A549 (cell line): ENCODE results near the gene SHC4. TPM values are rescaled to one million over a fixed set of nuclear protein-coding genes. Genes with fewer than 3 reads are reported as not detected.

ENCODE experiments used
- ATAC-seq, 2 experiments: fragments of 200-7000 bp in 1 of 2; fragments of >200 bp in 1 of 2; cut with Nextera tagmentation in 1 of 2; cut with Tn5 transposase in 1 of 2; 3 replicates each; pipeline versions ENCODE4 v1.8.0 to v1.9.1; 2018 to 2020; ENCODE audit warnings: mild to moderate bottlenecking in 1 of 2, moderate library complexity in 1 of 2
- CTCF ChIA-PET: fragments of 300-600 bp; sonication (Branson Sonifier 250); formaldehyde crosslinking; extraction: SDS; loops from one replicate; lab custom pipeline; 2021; ENCODE audit warnings: antibody characterized with exemption, inconsistent platforms; lab: Yijun Ruan, JAX
- POLR2A ChIA-PET: fragments of 350-600 bp; formaldehyde crosslinking; extraction: SDS; loops from one replicate; lab custom pipeline; 2021; ENCODE audit warnings: antibody characterized with exemption, inconsistent platforms; lab: Yijun Ruan, JAX
- DNase-seq, 2 experiments: peaks; one replicate each; pipeline versions ENCODE4 v3.0.0 to v3.0.0-alpha.2; 2011 to 2016; ENCODE audit warnings: low read depth in 1 of 2, low spot score in 1 of 2
- FAIRE-seq: peaks from 2 replicates; lab custom pipeline; 2011; peaks lifted over from hg19 to GRCh38; lab: Jason Lieb, UNC
- H3K27ac ChIP-seq, 2 experiments: fragments of >200 bp; sonication (Bioruptor Twin); formaldehyde crosslinking; 3 replicates each; pipeline ENCODE4 v1.5.1; 2016 to 2017
- H3K4me1 ChIP-seq: fragments of >200 bp; sonication (Bioruptor Twin); formaldehyde crosslinking; 3 replicates; pipeline ENCODE4 v1.6.1; 2016
- H3K4me2 ChIP-seq: fragments of >200 bp; sonication (Bioruptor Twin); formaldehyde crosslinking; 3 replicates; pipeline ENCODE4 v1.6.1; 2016
- H3K4me3 ChIP-seq: fragments of >200 bp; sonication (Bioruptor Twin); formaldehyde crosslinking; 3 replicates; pipeline ENCODE4 v1.5.1; 2016
- H3K9me3 ChIP-seq: fragments of >200 bp; sonication (Bioruptor Twin); formaldehyde crosslinking; 3 replicates; pipeline ENCODE4 v1.6.1; 2016
- ATOH8 ChIP-seq: fragments of 250-450 bp; sonication (Bioruptor Pico); IDR thresholded peaks from 2 replicates; pipeline ENCODE4 v1.5.0; 2020; ENCODE audit warnings: low read depth, mild to moderate bottlenecking, moderate library complexity
- BCL3 ChIP-seq: fragments of >200 bp; sonication (Bioruptor Twin); formaldehyde crosslinking; IDR thresholded peaks from 3 replicates; pipeline ENCODE4 v1.6.1; 2016
- CTCF ChIP-seq: fragments of >200 bp; sonication (Bioruptor Twin); formaldehyde crosslinking; IDR thresholded peaks from 3 replicates; pipeline ENCODE4 v1.5.1; 2016
- ESRRA ChIP-seq: fragments of 150-350 bp; IDR thresholded peaks from 2 replicates; pipeline ENCODE4 v1.6.1; 2014; ENCODE audit warnings: mild to moderate bottlenecking, low read length, borderline replicate concordance
- FOSB ChIP-seq: fragments of 250-450 bp; sonication (Bioruptor Pico); IDR thresholded peaks from 2 replicates; pipeline ENCODE4 v1.5.0; 2020; ENCODE audit warnings: mild to moderate bottlenecking, moderate library complexity
- HOXB13 ChIP-seq: fragments of 250-450 bp; sonication (Bioruptor Pico); IDR thresholded peaks from 2 replicates; pipeline ENCODE4 v1.5.0; 2020; ENCODE audit warnings: low read depth, mild to moderate bottlenecking, moderate library complexity
- HOXB5 ChIP-seq: fragments of 250-450 bp; sonication (Bioruptor Pico); IDR thresholded peaks from 2 replicates; pipeline ENCODE4 v1.5.0; 2020; ENCODE audit warnings: mild to moderate bottlenecking, moderate library complexity
- MAFK ChIP-seq: fragments of 450-650 bp; IDR thresholded peaks from 2 replicates; pipeline ENCODE4 v1.6.1; 2014; ENCODE audit not compliant: partially characterized antibody
- MAZ ChIP-seq: fragments of 150-350 bp; IDR thresholded peaks from 2 replicates; pipeline ENCODE4 v1.6.1; 2014; ENCODE audit warnings: antibody characterized with exemption, low read depth, low read length, borderline replicate concordance
- PBX3 ChIP-seq: IDR thresholded peaks from 2 replicates; pipeline ENCODE4 v1.6.1; 2012
- PHF8 ChIP-seq: fragments of 200-600 bp; sonication (generic); IDR thresholded peaks from 2 replicates; pipeline ENCODE4 v1.6.1; 2016; ENCODE audit warnings: low read depth, mild to moderate bottlenecking, antibody characterized with exemption, moderate library complexity, borderline replicate concordance
- POLR2AphosphoS2 ChIP-seq: conservative IDR thresholded peaks from 2 replicates; pipeline ENCODE4 v1.6.1; 2012; ENCODE audit warnings: low read length, improper control_type of control experiment, inconsistent platforms
- RAD21 ChIP-seq, 2 experiments: fragments of >200 bp in 1 of 2; sonication (Bioruptor Twin) in 1 of 2; formaldehyde crosslinking in 1 of 2; IDR thresholded peaks in 1 of 2; conservative IDR thresholded peaks in 1 of 2; 2 replicates in 1 of 2; 3 replicates in 1 of 2; pipeline ENCODE4 v1.6.1; 2012 to 2018; ENCODE audit warnings: inconsistent platforms in 1 of 2
- RCOR1 ChIP-seq: fragments of 150-350 bp; IDR thresholded peaks from 2 replicates; pipeline ENCODE4 v1.6.1; 2014; ENCODE audit warnings: antibody characterized with exemption, low read length, low read depth
- REST ChIP-seq: fragments of 200-600 bp; sonication (generic); IDR thresholded peaks from 2 replicates; pipeline ENCODE4 v1.6.1; 2016; ENCODE audit warnings: antibody characterized with exemption, mild to moderate bottlenecking, moderate library complexity
- RFX5 ChIP-seq: fragments of 450-650 bp; IDR thresholded peaks from 2 replicates; pipeline ENCODE4 v1.7.1; 2014; ENCODE audit warnings: antibody characterized with exemption, mild to moderate bottlenecking, moderate library complexity
- TFCP2L1 ChIP-seq: fragments of 250-450 bp; sonication (Bioruptor Pico); IDR thresholded peaks from 2 replicates; pipeline ENCODE4 v1.5.0; 2021; ENCODE audit warnings: mild to moderate bottlenecking
- TP53 ChIP-seq: fragments of 250-450 bp; sonication (Bioruptor Pico); IDR thresholded peaks from 2 replicates; pipeline ENCODE4 v1.5.0; 2021; ENCODE audit warnings: mild to moderate bottlenecking, moderate library complexity
- ZSCAN20 ChIP-seq: fragments of 250-450 bp; sonication (Bioruptor Pico); IDR thresholded peaks from 2 replicates; pipeline ENCODE4 v1.8.0; 2022; ENCODE audit warnings: mild to moderate bottlenecking, moderate library complexity
- WGBS: methylation state at CpG from one replicate; pipeline ENCODE4 v1.1.6; 2017; ENCODE audit errors: missing lambda C conversion rate; 5-methylcytosine and 5-hydroxymethylcytosine counted together
- polyA plus RNA-seq, 4 experiments: library from polyadenylated mRNA; depleted of rRNA in 3 of 4; stranded (reverse); fragments of >200 nt; fragmentation: RNase III in 1 of 4; extraction: RNeasy Plus Mini Kit Qiagen cat#74134 plus additional on column Dnase treatment in 1 of 4; gene quantifications; 2 replicates in 3 of 4; 3 replicates in 1 of 4; pipeline ENCODE4 v1.2.3, GENCODE V29; 2011 to 2017
- TF ChIP-seq, protein P1 (sequence below): fragments of 450-650 bp; IDR thresholded peaks from 2 replicates; pipeline ENCODE4 v1.6.1; 2014; ENCODE audit warnings: antibody characterized with exemption

Gene SHC4
- polyA plus RNA-seq, 2 of the 4 experiments (the other 2 are of a cell fraction) = 0.08 to 0.16 TPM

GRCh38 chr15:48861813-48862431, 101.8 kb downstream of the SHC4 start (continued):
- peak; percentile 78 for TF ChIP-seq CTCF
- TF ChIP-seq ZSCAN20 = no peak
- no peak for TF ChIP-seq POLR2AphosphoS2
- no peak for TF ChIP-seq RCOR1
- no peak for TF ChIP-seq HOXB5 (CRISPR knock-in tag)
- TF ChIP-seq PBX3 = no peak
- TF ChIP-seq, all 56 proteins: peak for 3

- H3K27ac ChIP-seq = no peak overlapping the region
- ATAC-seq (no peak), FAIRE-seq (no peak), DNase-seq (no peak)
- no peaks in the 10 kb centered on the region for H3K9me3 ChIP-seq
- no peak overlapping the region for H3K4me2 ChIP-seq
- ChIA-PET CTCF (interaction anchor here (0.9 to 11.2 kb wide), 7 partner anchors 58 to 1144 kb away, joined by 3 to 144 read pairs (median 3); partner anchors contain the start of gene SHC4), POLR2A (no interaction called here)
- H3K4me3 ChIP-seq = no peak overlapping the region
- TF ChIP-seq RAD21 (conservative IDR thresholded peaks at IDR 0.05 in 1 of 2, IDR thresholded peaks at IDR 0.05 in 1 of 2) (no peak), TFCP2L1 (CRISPR knock-in tag) (no peak), HOXB13 (CRISPR knock-in tag) (no peak), ATOH8 (no peak), ESRRA (no peak), TP53 (CRISPR knock-in tag) (no peak), MAFK (no peak), MAZ (no peak), RCOR1 (no peak), PHF8 (no peak), FOSB (CRISPR knock-in tag) (no peak), REST (no peak), RFX5 (no peak), BCL3 (no peak), CTCF (no peak)
- TF ChIP-seq, protein P1, sequence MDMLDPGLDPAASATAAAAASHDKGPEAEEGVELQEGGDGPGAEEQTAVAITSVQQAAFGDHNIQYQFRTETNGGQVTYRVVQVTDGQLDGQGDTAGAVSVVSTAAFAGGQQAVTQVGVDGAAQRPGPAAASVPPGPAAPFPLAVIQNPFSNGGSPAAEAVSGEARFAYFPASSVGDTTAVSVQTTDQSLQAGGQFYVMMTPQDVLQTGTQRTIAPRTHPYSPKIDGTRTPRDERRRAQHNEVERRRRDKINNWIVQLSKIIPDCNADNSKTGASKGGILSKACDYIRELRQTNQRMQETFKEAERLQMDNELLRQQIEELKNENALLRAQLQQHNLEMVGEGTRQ = no peak
- peaks cover 4% of the 10 kb centered on the region; the same call in 1 of the 3 replicates for H3K4me1 ChIP-seq
- WGBS = 79% methylated on average over 2 of the region's 2 CpGs
These were observed 104.3 kb downstream of the SHC4 start for GRCh38 chr15:48859426-48859825.
